SK-N-SH treated with all-trans-retinoic acid at 6 μM for 48 hours (cell line): Measurements from ENCODE around the gene NDUFB10.

Experiments
- ATAC-seq: fragments of 200-7000 bp; cut with Tn5 transposase; 3 replicates; pipeline ENCODE4 v1.9.1; 2020; ENCODE audit warnings: mild to moderate bottlenecking, moderate library complexity
- ARNTL ChIP-seq: fragments of 450-650 bp; formaldehyde crosslinking; IDR thresholded peaks from 2 replicates; pipeline ENCODE4 v1.5.0; 2020; ENCODE audit warnings: low read depth, mild to moderate bottlenecking, moderate library complexity, borderline replicate concordance
- BACH2 ChIP-seq: fragments of 250-450 bp; sonication (Bioruptor Pico); IDR thresholded peaks from 2 replicates; pipeline ENCODE4 v1.9.0; 2021; ENCODE audit warnings: mild to moderate bottlenecking, borderline replicate concordance
- CSDC2 ChIP-seq: fragments of 250-450 bp; sonication (Bioruptor Pico); IDR thresholded peaks from 2 replicates; pipeline ENCODE4 v1.5.0; 2020; ENCODE audit warnings: mild to moderate bottlenecking, moderate library complexity
- GLIS3 ChIP-seq: fragments of 250-450 bp; sonication (Bioruptor Pico); IDR thresholded peaks from 2 replicates; pipeline ENCODE4 v1.5.0; 2020; ENCODE audit warnings: mild to moderate bottlenecking, moderate library complexity
- ISL1 ChIP-seq: fragments of 250-450 bp; sonication (Bioruptor Pico); IDR thresholded peaks from 2 replicates; pipeline ENCODE4 v2.1.2; 2022; ENCODE audit warnings: mild to moderate bottlenecking, moderate library complexity
- OSR1 ChIP-seq: fragments of 250-450 bp; sonication (Bioruptor Pico); IDR thresholded peaks from 2 replicates; pipeline ENCODE4 v1.8.0; 2022; ENCODE audit warnings: moderate library complexity, mild to moderate bottlenecking, inconsistent platforms
- PPARA ChIP-seq: fragments of 250-450 bp; sonication (Bioruptor Pico); IDR thresholded peaks from 2 replicates; pipeline ENCODE4 v1.5.0; 2020; ENCODE audit warnings: mild to moderate bottlenecking, borderline replicate concordance
- RARB ChIP-seq: fragments of 250-450 bp; sonication (Bioruptor Pico); IDR thresholded peaks from 2 replicates; pipeline ENCODE4 v1.8.0; 2021; ENCODE audit warnings: mild to moderate bottlenecking, moderate library complexity
- SNAI2 ChIP-seq: fragments of 250-450 bp; sonication (Bioruptor Pico); IDR thresholded peaks from 2 replicates; pipeline ENCODE4 v1.5.0; 2020; ENCODE audit warnings: mild to moderate bottlenecking, moderate library complexity
- TOX ChIP-seq: fragments of 250-450 bp; sonication (Bioruptor Pico); IDR thresholded peaks from 2 replicates; pipeline ENCODE4 v1.8.0; 2021; ENCODE audit warnings: mild to moderate bottlenecking, moderate library complexity, borderline replicate concordance
- ZC3H10 ChIP-seq: fragments of 250-450 bp; sonication (Bioruptor Pico); IDR thresholded peaks from 2 replicates; pipeline ENCODE4 v1.5.1; 2021; ENCODE audit warnings: mild to moderate bottlenecking, moderate library complexity
- ZFP30 ChIP-seq: fragments of 450-650 bp; formaldehyde crosslinking; IDR thresholded peaks from 2 replicates; pipeline ENCODE4 v1.5.0; 2022; ENCODE audit warnings: mild to moderate bottlenecking, moderate library complexity
- ZNF565 ChIP-seq: fragments of 450-650 bp; formaldehyde crosslinking; conservative IDR thresholded peaks from 2 replicates; pipeline ENCODE4 v1.5.0; 2020; ENCODE audit warnings: low read depth, mild to moderate bottlenecking, moderate library complexity
- ZNF70 ChIP-seq: fragments of 450-650 bp; formaldehyde crosslinking; IDR thresholded peaks from 2 replicates; pipeline ENCODE4 v1.5.0; 2020; ENCODE audit warnings: mild to moderate bottlenecking, moderate library complexity
- ZNF8 ChIP-seq: fragments of 450-650 bp; formaldehyde crosslinking; IDR thresholded peaks from 2 replicates; pipeline ENCODE4 v1.5.0; 2020; ENCODE audit warnings: mild to moderate bottlenecking, moderate library complexity
- TF ChIP-seq, protein P1 (sequence below): fragments of 250-450 bp; sonication (Bioruptor Pico); IDR thresholded peaks from 2 replicates; pipeline ENCODE4 v1.5.1; 2021; ENCODE audit warnings: mild to moderate bottlenecking, moderate library complexity
- TF ChIP-seq, protein P2 (sequence below): fragments of 250-450 bp; sonication (Bioruptor Pico); IDR thresholded peaks from 2 replicates; pipeline ENCODE4 v1.8.0; 2020; ENCODE audit warnings: mild to moderate bottlenecking, moderate library complexity, borderline replicate concordance
- TF ChIP-seq, protein P3 (sequence below): fragments of 250-450 bp; sonication (Bioruptor Pico); IDR thresholded peaks from 2 replicates; pipeline ENCODE4 v1.5.0; 2020; ENCODE audit warnings: mild to moderate bottlenecking, moderate library complexity
- TF ChIP-seq, protein P4 (sequence below): fragments of 250-450 bp; sonication (Bioruptor Pico); IDR thresholded peaks from 2 replicates; pipeline ENCODE4 v1.8.0; 2021; ENCODE audit warnings: low read depth, mild to moderate bottlenecking, moderate library complexity, borderline replicate concordance
- TF ChIP-seq, protein P5 (sequence below): fragments of 250-450 bp; sonication (Bioruptor Pico); IDR thresholded peaks from 2 replicates; pipeline ENCODE4 v1.5.1; 2020; ENCODE audit warnings: low read depth, mild to moderate bottlenecking, moderate library complexity

Gene NDUFB10

DNA sequence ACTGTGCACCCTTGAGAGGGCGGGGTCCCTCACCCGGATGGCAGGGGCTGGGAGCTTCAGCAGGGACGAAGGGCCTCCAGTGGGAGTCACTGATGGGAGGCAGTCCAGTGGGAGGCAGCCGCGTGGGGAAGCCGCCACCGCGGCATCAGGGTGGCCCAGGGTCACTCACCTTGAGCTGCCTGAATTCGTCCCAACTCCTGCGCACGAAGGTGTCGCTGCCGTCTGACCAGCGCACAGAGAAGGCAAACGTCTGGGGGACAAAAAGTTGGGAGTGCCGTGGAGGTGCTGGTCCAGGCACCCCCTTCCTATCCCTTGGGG, 21.4 kb downstream of the NDUFB10 start:
- TF ChIP-seq, protein P1, sequence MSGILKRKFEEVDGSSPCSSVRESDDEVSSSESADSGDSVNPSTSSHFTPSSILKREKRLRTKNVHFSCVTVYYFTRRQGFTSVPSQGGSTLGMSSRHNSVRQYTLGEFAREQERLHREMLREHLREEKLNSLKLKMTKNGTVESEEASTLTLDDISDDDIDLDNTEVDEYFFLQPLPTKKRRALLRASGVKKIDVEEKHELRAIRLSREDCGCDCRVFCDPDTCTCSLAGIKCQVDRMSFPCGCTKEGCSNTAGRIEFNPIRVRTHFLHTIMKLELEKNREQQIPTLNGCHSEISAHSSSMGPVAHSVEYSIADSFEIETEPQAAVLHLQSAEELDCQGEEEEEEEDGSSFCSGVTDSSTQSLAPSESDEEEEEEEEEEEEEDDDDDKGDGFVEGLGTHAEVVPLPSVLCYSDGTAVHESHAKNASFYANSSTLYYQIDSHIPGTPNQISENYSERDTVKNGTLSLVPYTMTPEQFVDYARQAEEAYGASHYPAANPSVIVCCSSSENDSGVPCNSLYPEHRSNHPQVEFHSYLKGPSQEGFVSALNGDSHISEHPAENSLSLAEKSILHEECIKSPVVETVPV, result no peak
- TF ChIP-seq ZC3H10 (CRISPR knock-in tag) (no peak), ARNTL (CRISPR knock-in tag) (no peak), SNAI2 (CRISPR knock-in tag) (no peak)
- TF ChIP-seq, protein P2, sequence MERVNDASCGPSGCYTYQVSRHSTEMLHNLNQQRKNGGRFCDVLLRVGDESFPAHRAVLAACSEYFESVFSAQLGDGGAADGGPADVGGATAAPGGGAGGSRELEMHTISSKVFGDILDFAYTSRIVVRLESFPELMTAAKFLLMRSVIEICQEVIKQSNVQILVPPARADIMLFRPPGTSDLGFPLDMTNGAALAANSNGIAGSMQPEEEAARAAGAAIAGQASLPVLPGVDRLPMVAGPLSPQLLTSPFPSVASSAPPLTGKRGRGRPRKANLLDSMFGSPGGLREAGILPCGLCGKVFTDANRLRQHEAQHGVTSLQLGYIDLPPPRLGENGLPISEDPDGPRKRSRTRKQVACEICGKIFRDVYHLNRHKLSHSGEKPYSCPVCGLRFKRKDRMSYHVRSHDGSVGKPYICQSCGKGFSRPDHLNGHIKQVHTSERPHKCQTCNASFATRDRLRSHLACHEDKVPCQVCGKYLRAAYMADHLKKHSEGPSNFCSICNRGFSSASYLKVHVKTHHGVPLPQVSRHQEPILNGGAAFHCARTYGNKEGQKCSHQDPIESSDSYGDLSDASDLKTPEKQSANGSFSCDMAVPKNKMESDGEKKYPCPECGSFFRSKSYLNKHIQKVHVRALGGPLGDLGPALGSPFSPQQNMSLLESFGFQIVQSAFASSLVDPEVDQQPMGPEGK (CRISPR knock-in tag), result no peak
- TF ChIP-seq, all 23 proteins: peak for 0
- ATAC-seq, result no peak

DNA sequence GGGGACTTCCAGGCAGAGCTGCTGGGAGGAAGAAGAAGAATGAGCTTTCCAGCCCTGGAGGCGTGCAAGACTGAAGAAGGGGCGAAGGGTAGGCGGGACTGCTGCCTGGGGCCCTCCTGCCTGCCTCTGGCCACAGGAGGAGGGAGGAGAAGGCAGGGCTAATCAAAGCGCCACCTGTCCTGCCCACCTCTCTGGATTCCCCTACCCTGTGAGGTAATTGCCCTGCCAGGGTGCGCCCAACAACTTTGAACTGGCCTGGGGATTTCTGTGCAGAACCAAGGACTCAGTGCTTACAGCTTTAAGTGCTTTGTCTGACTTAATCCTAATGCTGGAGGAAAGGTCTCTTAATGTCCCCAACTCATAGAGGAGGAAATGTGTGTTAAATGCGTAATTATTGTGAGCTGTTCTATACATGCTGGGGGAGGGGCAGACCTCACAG, 22.1 kb downstream of the NDUFB10 start, which contains the start of gene NOXO1:
TSS of gene NOXO1 (minus strand) at position 72 of the 439 bp plus-strand sequence. CDS start 290 bp downstream, outside the sequence.
- TF ChIP-seq BACH2 (CRISPR knock-in tag) (no peak), ZNF8 (CRISPR knock-in tag) (no peak), RARB (CRISPR knock-in tag) (no peak), ZC3H10 (CRISPR knock-in tag) (no peak), TOX (CRISPR knock-in tag) (no peak), PPARA (no peak), CSDC2 (CRISPR knock-in tag) (no peak), ZNF565 (no peak), ARNTL (CRISPR knock-in tag) (no peak), GLIS3 (CRISPR knock-in tag) (no peak), OSR1 (CRISPR knock-in tag) (no peak), ISL1 (CRISPR knock-in tag) (no peak), ZNF70 (CRISPR knock-in tag) (no peak), ZFP30 (CRISPR knock-in tag) (no peak), SNAI2 (CRISPR knock-in tag) (no peak)
- TF ChIP-seq, protein P3, sequence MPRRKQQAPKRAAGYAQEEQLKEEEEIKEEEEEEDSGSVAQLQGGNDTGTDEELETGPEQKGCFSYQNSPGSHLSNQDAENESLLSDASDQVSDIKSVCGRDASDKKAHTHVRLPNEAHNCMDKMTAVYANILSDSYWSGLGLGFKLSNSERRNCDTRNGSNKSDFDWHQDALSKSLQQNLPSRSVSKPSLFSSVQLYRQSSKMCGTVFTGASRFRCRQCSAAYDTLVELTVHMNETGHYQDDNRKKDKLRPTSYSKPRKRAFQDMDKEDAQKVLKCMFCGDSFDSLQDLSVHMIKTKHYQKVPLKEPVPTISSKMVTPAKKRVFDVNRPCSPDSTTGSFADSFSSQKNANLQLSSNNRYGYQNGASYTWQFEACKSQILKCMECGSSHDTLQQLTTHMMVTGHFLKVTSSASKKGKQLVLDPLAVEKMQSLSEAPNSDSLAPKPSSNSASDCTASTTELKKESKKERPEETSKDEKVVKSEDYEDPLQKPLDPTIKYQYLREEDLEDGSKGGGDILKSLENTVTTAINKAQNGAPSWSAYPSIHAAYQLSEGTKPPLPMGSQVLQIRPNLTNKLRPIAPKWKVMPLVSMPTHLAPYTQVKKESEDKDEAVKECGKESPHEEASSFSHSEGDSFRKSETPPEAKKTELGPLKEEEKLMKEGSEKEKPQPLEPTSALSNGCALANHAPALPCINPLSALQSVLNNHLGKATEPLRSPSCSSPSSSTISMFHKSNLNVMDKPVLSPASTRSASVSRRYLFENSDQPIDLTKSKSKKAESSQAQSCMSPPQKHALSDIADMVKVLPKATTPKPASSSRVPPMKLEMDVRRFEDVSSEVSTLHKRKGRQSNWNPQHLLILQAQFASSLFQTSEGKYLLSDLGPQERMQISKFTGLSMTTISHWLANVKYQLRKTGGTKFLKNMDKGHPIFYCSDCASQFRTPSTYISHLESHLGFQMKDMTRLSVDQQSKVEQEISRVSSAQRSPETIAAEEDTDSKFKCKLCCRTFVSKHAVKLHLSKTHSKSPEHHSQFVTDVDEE (CRISPR knock-in tag), result no peak
- TF ChIP-seq, protein P1, result no peak
- TF ChIP-seq, protein P4, sequence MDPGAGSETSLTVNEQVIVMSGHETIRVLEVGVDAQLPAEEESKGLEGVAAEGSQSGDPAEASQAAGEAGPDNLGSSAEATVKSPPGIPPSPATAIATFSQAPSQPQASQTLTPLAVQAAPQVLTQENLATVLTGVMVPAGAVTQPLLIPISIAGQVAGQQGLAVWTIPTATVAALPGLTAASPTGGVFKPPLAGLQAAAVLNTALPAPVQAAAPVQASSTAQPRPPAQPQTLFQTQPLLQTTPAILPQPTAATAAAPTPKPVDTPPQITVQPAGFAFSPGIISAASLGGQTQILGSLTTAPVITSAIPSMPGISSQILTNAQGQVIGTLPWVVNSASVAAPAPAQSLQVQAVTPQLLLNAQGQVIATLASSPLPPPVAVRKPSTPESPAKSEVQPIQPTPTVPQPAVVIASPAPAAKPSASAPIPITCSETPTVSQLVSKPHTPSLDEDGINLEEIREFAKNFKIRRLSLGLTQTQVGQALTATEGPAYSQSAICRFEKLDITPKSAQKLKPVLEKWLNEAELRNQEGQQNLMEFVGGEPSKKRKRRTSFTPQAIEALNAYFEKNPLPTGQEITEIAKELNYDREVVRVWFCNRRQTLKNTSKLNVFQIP, result no peak
- TF ChIP-seq, protein P5, sequence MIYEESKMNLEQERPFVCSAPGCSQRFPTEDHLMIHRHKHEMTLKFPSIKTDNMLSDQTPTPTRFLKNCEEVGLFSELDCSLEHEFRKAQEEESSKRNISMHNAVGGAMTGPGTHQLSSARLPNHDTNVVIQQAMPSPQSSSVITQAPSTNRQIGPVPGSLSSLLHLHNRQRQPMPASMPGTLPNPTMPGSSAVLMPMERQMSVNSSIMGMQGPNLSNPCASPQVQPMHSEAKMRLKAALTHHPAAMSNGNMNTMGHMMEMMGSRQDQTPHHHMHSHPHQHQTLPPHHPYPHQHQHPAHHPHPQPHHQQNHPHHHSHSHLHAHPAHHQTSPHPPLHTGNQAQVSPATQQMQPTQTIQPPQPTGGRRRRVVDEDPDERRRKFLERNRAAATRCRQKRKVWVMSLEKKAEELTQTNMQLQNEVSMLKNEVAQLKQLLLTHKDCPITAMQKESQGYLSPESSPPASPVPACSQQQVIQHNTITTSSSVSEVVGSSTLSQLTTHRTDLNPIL (CRISPR knock-in tag), result no peak
- TF ChIP-seq, protein P2 (CRISPR knock-in tag), result no peak
- ATAC-seq, result no peak
